AG04449 (cell line): ENCODE measurements around the gene HNRNPLL.
"Not testable (repeated sequence)": the region's sequence is repeated elsewhere in the genome, so short reads cannot be mapped to it uniquely, and the experiment has no call there.

Experiments used
- CTCF ChIA-PET: fragments of 350-600 bp; formaldehyde crosslinking; extraction: SDS; loops from one replicate; lab custom pipeline; 2021; ENCODE audit warnings: antibody characterized with exemption; lab: Yijun Ruan, JAX
- POLR2A ChIA-PET: fragments of 400-600, 350-600 bp; formaldehyde crosslinking; extraction: SDS; loops from one replicate; lab custom pipeline; 2020; ENCODE audit warnings: antibody characterized with exemption, inconsistent platforms; lab: Yijun Ruan, JAX
- DNase-seq: peaks from one replicate; pipeline ENCODE4 v3.0.0-alpha.2; 2010; ENCODE audit warnings: low read depth, low spot score
- H3K4me3 ChIP-seq: 2 replicates; pipeline ENCODE4 v1.5.1; 2011; ENCODE audit warnings: low read depth, mild to moderate bottlenecking, control low read depth, low read length
- CTCF ChIP-seq: IDR thresholded peaks from one replicate; pipeline ENCODE4 v1.5.1; 2011; ENCODE audit warnings: mild to moderate bottlenecking, moderate library complexity, low read length, control low read depth, inconsistent platforms; ENCODE audit not compliant: insufficient read depth; ENCODE audit errors: missing control alignments

Gene HNRNPLL

DNA sequence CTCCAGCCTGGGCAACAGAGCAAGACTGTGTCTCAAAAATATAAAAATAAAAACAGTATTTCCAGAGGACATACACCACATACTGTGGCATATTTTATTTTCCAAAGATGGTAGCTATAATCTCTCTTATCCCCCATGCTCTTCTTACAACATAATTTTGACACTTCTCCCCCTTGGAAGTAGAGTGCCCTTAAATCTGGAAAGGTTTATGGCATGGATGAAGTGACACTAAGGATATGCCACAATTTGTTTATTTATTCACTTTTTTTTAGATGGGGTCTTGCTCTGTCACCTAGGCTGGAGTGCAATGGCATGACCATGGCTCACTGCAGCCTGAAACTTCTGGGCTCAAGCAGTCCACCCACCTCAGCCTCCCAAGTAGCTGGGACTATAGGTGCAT, 56.7 kb downstream of the HNRNPLL start:
- no peak overlapping the region for H3K4me3 ChIP-seq
- no peak for DNase-seq
- ChIA-PET POLR2A (interaction anchor here (1.0 kb wide), 1 partner anchor 205 kb away, joined by 3 read pairs; the partner anchor contains the start of gene SRSF7), CTCF (no interaction called here)
- TF ChIP-seq CTCF = no peak

DNA sequence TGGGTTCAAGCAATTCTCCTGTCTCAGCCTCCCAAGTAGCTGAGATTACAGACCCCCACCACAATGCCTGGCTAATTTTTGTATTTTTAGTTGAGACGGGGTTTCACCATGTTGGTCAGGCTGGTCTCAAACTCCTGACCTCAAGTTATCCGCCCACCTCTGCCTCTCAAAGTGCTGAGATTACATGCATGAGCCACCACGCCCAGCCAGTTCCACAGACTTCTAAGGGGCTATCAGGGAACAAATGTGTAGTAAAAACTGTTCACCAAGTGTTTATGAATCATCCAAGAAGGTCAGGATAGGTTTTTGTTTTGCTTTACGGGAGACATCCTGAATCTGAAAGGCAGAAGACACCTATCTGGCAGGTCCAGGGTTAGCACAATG, 60.5 kb downstream of the HNRNPLL start:
- DNase-seq, H3K4me3 ChIP-seq, POLR2A ChIA-PET: not testable (repeated sequence)
- CTCF ChIA-PET = interaction anchor here (0.6 to 2.5 kb wide), 5 partner anchors 14 to 199 kb away, joined by 3 to 8 read pairs (median 6); no protein-coding TSS in a partner anchor

- no peak overlapping the region for H3K4me3 ChIP-seq
- TF ChIP-seq CTCF = no peak
- no peak for DNase-seq
- ChIA-PET CTCF (interaction anchor here (0.9 to 2.2 kb wide), 9 partner anchors 9 to 225 kb away, joined by 3 to 7 read pairs (median 5); no protein-coding TSS in a partner anchor), POLR2A (interaction anchor here (1.3 kb wide), 1 partner anchor 211 kb away, joined by 4 read pairs; the partner anchor contains the start of gene SRSF7)
Measured at GRCh38 chr2:38540580-38541286, 62.0 kb downstream of the HNRNPLL start.

GRCh38 chr2:38539086-38539485, 63.6 kb downstream of the HNRNPLL start:
- no peak for TF ChIP-seq CTCF
- H3K4me3 ChIP-seq = no peak overlapping the region
- ChIA-PET POLR2A (no interaction called here), CTCF (interaction anchor here (2.1 to 6.6 kb wide), 3 partner anchors 12 to 224 kb away, joined by 5 to 66 read pairs (median 7); no protein-coding TSS in a partner anchor)
- no peak for DNase-seq

DNA sequence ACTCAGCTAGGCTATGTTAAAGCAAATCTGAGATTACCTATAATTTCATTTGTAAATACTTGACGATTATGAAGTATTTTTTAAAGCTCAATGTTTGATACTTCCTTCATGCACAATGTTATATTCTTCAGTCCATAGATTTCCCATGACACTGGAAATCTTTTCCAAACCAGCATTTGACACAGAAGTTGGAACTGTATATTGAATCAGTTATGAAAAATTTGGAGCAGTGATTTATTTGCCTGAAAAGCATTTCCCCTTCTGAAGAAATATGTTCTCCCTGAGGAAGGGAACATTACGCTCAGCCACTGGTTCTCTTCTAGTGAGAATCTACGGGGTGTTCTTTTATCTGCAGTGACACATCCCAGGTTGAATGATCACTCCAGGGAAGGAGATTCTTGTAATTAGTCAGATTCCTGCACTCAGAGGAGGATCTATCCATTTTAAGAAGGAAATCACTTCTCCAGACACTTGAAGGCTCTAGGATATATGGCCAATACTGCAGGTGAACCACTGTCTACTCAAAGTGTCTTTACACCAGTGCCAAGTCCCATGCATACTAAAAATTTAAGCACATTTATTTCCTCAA, 64.7 kb downstream of the HNRNPLL start:
- no peak for DNase-seq
- CTCF ChIA-PET = interaction anchor here (0.7 to 6.6 kb wide), 11 partner anchors 9 to 222 kb away, joined by 3 to 108 read pairs (median 11); no protein-coding TSS in a partner anchor
- H3K4me3 ChIP-seq = no peak overlapping the region
- TF ChIP-seq CTCF = no peak
- POLR2A ChIA-PET = interaction anchor here (0.6 kb wide), 1 partner anchor 9 kb away, joined by 3 read pairs; no protein-coding TSS in a partner anchor

DNA sequence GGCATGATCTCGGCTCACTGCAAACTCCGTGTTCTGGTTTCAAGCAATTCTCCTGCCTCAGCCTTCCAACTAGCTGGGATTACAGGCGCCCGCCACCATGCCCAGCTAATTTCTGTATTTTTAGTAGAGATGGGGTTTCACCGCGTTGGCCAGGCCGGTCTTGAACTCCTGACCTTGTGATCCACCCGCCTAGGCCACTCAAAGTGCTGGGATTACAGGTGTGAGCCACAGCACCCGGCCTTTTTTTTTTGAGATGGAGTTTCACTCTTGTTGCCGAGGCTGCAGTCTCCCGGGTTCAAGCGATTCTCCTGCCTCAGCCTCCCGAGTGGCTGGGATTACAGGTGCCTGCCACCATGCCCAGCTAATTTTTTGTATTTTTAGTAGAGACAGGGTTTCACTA, 65.4 kb downstream of the HNRNPLL start:
- DNase-seq, H3K4me3 ChIP-seq, POLR2A ChIA-PET: not testable (repeated sequence)
- CTCF ChIA-PET = interaction anchor here (0.8 to 6.6 kb wide), 16 partner anchors 8 to 221 kb away, joined by 3 to 108 read pairs (median 10); no protein-coding TSS in a partner anchor
